GM10266 (cell line): ENCODE measurements around the gene FOXE3.
"Not testable (repeated sequence)": the region's sequence is repeated elsewhere in the genome, so short reads cannot be mapped to it uniquely, and the experiment has no call there.

Experiments used
- DNase-seq: peaks from one replicate; pipeline ENCODE4 v3.0.0; 2012; ENCODE audit errors: extremely low spot score
- TF ChIP-seq, protein P1 (sequence below): IDR thresholded peaks from 2 replicates; pipeline ENCODE4 v1.5.1; 2012; ENCODE audit warnings: mild to moderate bottlenecking, low read depth; ENCODE audit not compliant: control insufficient read depth, insufficient read depth; ENCODE audit errors: missing control alignments

The FOXE3 gene

DNA sequence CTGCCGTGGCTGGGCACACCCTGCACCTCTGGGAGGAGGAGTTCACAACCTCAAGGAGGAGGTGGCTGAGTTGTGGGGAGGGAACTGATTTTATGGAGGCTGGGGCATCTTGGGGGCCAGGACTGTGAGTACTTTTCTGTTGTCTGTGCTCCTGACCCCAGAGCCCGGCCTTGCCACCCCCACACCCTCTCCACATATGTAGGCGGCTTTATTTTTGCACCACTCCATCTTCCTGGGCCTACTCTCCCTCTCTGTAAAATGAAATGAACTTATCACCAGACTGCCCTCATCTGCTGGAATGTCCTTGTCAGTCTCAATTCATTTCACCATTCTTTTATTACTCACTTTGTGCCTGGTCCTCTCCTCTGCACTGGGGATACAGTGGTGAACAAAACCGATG is 34.5 kb downstream of the FOXE3 start:
- TF ChIP-seq, protein P1, sequence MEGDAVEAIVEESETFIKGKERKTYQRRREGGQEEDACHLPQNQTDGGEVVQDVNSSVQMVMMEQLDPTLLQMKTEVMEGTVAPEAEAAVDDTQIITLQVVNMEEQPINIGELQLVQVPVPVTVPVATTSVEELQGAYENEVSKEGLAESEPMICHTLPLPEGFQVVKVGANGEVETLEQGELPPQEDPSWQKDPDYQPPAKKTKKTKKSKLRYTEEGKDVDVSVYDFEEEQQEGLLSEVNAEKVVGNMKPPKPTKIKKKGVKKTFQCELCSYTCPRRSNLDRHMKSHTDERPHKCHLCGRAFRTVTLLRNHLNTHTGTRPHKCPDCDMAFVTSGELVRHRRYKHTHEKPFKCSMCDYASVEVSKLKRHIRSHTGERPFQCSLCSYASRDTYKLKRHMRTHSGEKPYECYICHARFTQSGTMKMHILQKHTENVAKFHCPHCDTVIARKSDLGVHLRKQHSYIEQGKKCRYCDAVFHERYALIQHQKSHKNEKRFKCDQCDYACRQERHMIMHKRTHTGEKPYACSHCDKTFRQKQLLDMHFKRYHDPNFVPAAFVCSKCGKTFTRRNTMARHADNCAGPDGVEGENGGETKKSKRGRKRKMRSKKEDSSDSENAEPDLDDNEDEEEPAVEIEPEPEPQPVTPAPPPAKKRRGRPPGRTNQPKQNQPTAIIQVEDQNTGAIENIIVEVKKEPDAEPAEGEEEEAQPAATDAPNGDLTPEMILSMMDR: no peak
- DNase-seq: no peak

DNA sequence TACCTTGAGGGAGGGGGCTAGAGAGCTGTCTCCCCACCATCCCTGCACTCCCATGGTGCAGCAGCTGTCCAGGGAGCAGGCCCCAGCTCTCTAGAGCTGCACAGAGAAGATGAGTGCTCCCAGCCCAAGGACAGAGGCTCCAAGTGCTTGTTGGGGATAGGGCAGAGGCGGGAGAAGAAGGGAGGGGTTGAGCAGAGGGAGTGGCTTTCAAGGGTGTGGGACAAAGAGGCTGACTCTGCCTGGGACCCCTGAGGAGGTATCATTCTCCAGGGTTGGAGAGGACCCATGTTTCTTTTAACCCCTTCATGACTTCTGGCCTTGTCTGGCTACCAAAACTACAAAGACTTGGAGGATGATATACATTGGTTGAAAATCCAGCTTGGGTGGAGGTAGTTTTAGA is 36.3 kb downstream of the FOXE3 start:
- TF ChIP-seq, protein P1: no peak
- no peak for DNase-seq

GRCh38 chr1:47453910-47454309 is 37.8 kb downstream of the FOXE3 start:
- DNase-seq: not testable (repeated sequence)

DNA sequence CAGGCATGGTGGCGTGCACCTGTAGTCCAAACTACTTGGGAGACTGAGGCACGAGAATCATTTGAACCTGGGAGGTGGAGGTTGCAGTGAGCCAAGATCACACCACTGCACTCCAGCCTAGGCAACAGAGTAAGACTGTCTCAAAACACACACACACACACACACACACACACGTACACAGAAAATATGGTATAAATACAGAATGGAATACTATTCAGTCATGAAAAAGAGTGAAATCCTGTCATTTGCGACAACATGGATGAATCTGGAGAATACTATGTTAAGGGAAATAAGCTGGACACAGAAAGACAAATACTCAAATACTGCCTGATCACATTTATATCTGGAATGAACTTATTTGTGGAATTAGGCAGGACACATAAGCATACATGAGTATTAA is 40.2 kb downstream of the FOXE3 start:
- TF ChIP-seq, protein P1: no peak

DNA sequence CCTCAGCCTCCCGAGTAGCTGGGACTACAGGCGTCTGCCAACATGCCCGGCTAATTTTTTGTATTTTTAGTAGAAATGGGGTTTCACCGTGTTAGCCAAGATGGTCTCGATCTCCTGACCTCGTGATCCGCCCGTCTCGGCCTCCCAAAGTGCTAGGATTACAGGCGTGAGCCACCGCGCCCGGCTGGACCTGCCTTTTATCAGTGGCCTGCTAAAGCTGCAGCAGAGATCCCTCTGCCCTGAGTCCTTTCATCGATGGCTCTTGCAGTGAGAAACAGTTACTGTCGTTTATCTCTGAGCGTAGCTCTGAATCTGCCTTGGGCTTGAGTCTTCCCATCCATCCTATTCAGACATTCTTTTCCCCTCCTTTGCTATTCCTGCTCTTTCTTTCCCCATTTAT is 41.5 kb downstream of the FOXE3 start:
- not testable (repeated sequence) for DNase-seq

More for the DNA sequence above, 40.2 kb downstream of the FOXE3 start:
- DNase-seq: no peak

GRCh38 chr1:47459253-47459788 is 43.2 kb downstream of the FOXE3 start:
- TF ChIP-seq, protein P1: no peak
- no peak for DNase-seq

GRCh38 chr1:47460040-47460439 is 44.0 kb downstream of the FOXE3 start:
- TF ChIP-seq, protein P1: no peak
- DNase-seq: no peak

- TF ChIP-seq, protein P1: no peak
- no peak for DNase-seq
Measured at GRCh38 chr1:47460456-47460855, 44.4 kb downstream of the FOXE3 start.

- DNase-seq: no peak
- TF ChIP-seq, protein P1: no peak
Measured at GRCh38 chr1:47465605-47466004, 49.5 kb downstream of the FOXE3 start.
